Measurements from ENCODE around the gene MAGEB17. TPM values are rescaled to one million over a fixed set of nuclear protein-coding genes. Genes with fewer than 3 reads are reported as not detected.

The MAGEB17 gene
- total and polyA plus RNA-seq, 8 donors, result 0.08 TPM; not detected in 7

- peak overlapping the region in 1 of 4 donors; percentile 13 for H3K4me3 ChIP-seq
- H3K36me3 ChIP-seq, result no peaks in the 10 kb centered on the region
- WGBS, 5 donors, result 50 to 67% (median 62%) methylated on average over 5 to 7 of the region's 7 CpGs
- H3K9me3 ChIP-seq, result peaks cover 0 to 4% (median 1%) of the 10 kb centered on the region in 4 donors
- DNase-seq, result no peak
- no peak for TF ChIP-seq CTCF (IDR thresholded peaks at IDR 0.05)
- TF ChIP-seq POLR2A (IDR thresholded peaks at IDR 0.05), result no peak
- no peak for TF ChIP-seq EP300 (IDR thresholded peaks at IDR 0.05)
- no peak for TF ChIP-seq POLR2AphosphoS5 (IDR thresholded peaks at IDR 0.05)
- peaks cover 0 to 7% (median 0%) of the 10 kb centered on the region in 4 donors for H3K4me1 ChIP-seq
- peaks cover 0 to 5% (median 0%) of the 10 kb centered on the region in 3 donors for H3K27me3 ChIP-seq
- intact Hi-C loops (cut with DNase I; ENCODE audit: low total_unique reads), result no loop called here
- no peak overlapping the region for H3K27ac ChIP-seq
These were observed 43.1 kb upstream of the MAGEB17 start for GRCh38 chrX:16124201-16124600.

GRCh38 chrX:16125520-16126149, 41.6 kb upstream of the MAGEB17 start:
- 21 to 48% (median 35%) methylated on average over 5 of the region's 5 CpGs for WGBS, 5 donors
- H3K4me1 ChIP-seq, result peaks cover 0 to 7% (median 0%) of the 10 kb centered on the region in 4 donors
- peaks cover 0 to 5% (median 0%) of the 10 kb centered on the region in 3 donors for H3K27me3 ChIP-seq
- TF ChIP-seq CTCF (IDR thresholded peaks at IDR 0.05), result no peak
- TF ChIP-seq POLR2A (IDR thresholded peaks at IDR 0.05), result no peak
- no peak for TF ChIP-seq EP300 (IDR thresholded peaks at IDR 0.05)
- no peak for TF ChIP-seq POLR2AphosphoS5 (IDR thresholded peaks at IDR 0.05)
- H3K36me3 ChIP-seq, result no peaks in the 10 kb centered on the region
- DNase-seq, result no peak
- intact Hi-C loops (cut with DNase I; ENCODE audit: low total_unique reads), result no loop called here
- H3K9me3 ChIP-seq, result no peaks in the 10 kb centered on the region
- H3K27ac ChIP-seq, result no peak overlapping the region
- peak overlapping the region in 1 of 4 donors; percentile 15 for H3K4me3 ChIP-seq

- peak in 1 of 2 donors; percentile 16 for DNase-seq
- no peak overlapping the region for H3K27ac ChIP-seq
- no peak overlapping the region for H3K4me3 ChIP-seq
- no peaks in the 10 kb centered on the region for H3K4me1 ChIP-seq
- no peak for TF ChIP-seq CTCF (IDR thresholded peaks at IDR 0.05)
- no peak for TF ChIP-seq EP300 (IDR thresholded peaks at IDR 0.05)
- TF ChIP-seq POLR2AphosphoS5 (IDR thresholded peaks at IDR 0.05), result no peak
- no peak for TF ChIP-seq POLR2A (IDR thresholded peaks at IDR 0.05)
- WGBS, 5 donors, result 50 to 64% (median 53%) methylated on average over 2 of the region's 2 CpGs
- intact Hi-C loops (cut with DNase I; ENCODE audit: low total_unique reads), result no loop called here
- H3K9me3 ChIP-seq, result no peaks in the 10 kb centered on the region
- no peaks in the 10 kb centered on the region for H3K36me3 ChIP-seq
- no peaks in the 10 kb centered on the region for H3K27me3 ChIP-seq
These were observed 36.6 kb upstream of the MAGEB17 start for GRCh38 chrX:16130707-16131106.

GRCh38 chrX:16134936-16135335, 32.3 kb upstream of the MAGEB17 start:
- intact Hi-C loops (cut with DNase I; ENCODE audit: low total_unique reads), result no loop called here
- Histone ChIP-seq H3K27me3 (no peaks in the 10 kb centered on the region), H3K36me3 (no peaks in the 10 kb centered on the region), H3K27ac (no peak overlapping the region), H3K4me3 (no peak overlapping the region), H3K4me1 (no peaks in the 10 kb centered on the region), H3K9me3 (no peaks in the 10 kb centered on the region)
- no peak for DNase-seq
- 64 to 87% (median 75%) methylated on average over 1 of the region's 1 CpG for WGBS, 5 donors
- no peak for TF ChIP-seq POLR2A (IDR thresholded peaks at IDR 0.05)
- TF ChIP-seq POLR2AphosphoS5 (IDR thresholded peaks at IDR 0.05), result no peak
- no peak for TF ChIP-seq EP300 (IDR thresholded peaks at IDR 0.05)
- TF ChIP-seq CTCF (IDR thresholded peaks at IDR 0.05), result no peak

Data from stomach (tissue), 9 donors.